ENCODE results near the gene LCE1D.

Gene LCE1D

GRCh38 chr1:152817309-152817708 lies 20.8 kb downstream of the LCE1D start:
- DNase-seq (ENCODE audit: low read depth), result no peak

DNA sequence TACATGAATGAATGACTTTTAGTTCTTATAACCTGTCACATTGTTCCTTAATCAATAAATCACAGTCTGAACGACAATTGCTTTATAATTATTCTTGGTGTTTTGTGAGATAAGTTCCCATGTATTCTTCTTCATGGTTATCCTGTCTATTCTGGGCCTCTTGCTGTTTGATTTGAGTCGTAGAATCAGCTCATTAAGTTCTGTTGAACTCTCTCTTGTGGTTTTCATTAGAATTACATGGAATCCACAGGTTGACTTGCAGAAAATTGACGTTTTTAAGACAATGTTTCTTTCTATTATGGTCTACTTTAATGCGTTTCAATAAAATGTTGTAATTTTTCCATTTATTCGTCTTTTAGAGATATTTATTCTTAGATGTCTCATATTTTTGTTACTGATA lies 26.8 kb downstream of the LCE1D start:
- no peak for DNase-seq (ENCODE audit: low read depth)

GRCh38 chr1:152824964-152825363 lies 28.4 kb downstream of the LCE1D start:
- DNase-seq (ENCODE audit: low read depth), result no peak

DNA sequence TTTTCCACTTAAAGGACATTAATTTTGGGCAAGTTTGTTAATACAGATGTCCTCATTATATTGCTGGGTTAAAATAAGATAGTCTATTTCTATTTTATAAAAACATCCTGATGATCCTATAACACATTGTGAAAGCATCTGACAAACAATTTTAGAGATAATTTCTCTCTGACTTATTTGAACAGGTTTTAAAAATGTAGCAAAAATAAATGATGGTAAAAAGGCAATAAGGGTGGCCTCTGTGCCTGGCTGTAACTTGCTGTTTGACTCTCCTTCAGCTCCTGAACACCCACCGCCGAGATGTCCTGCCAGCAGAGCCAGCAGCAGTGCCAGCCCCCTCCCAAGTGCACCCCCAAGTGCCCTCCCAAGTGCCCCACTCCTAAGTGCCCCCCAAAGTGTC lies 30.7 kb downstream of the LCE1D start, which contains the start of gene LCE1A:
Gene LCE1A, plus strand, starts transcription at position 301 of the 400 bp plus-strand sequence. Its CDS starts 0 bp downstream, at position 301.
- DNase-seq (ENCODE audit: low read depth), result no peak

DNA sequence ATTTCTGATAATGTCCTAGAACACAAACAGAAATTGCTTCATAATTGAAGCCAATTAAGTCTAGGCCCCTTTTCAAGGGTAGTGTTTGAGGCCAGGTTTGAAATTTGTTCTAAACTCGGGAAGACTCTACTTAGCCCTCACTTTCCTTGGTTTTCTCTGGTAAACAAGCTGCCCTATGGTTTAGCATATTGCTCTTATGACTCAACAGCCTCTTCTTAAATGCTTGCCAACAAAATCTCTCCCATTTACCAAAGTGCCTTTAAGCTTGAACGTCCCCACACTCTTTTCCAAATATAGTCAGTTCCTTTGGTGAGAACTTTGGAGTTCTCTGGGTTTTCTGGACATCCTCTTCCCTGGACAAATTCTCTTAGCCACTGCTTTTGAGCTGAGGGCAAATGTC lies 40.3 kb downstream of the LCE1D start:
- DNase-seq (ENCODE audit: low read depth), result no peak

- no peak for DNase-seq (ENCODE audit: low read depth)
These were observed 46.0 kb downstream of the LCE1D start, which contains the start of gene LCE6A for GRCh38 chr1:152842556-152842955. Gene LCE6A (plus strand): TSS chr1:152842856. CDS start chr1:152843521, 665 bp downstream.
